Smooth muscle cell (in vitro differentiated cells): ENCODE data around the gene AGTR1. TPM values are rescaled to one million over a fixed set of nuclear protein-coding genes. Genes with fewer than 3 reads are reported as not detected.

ENCODE experiments used
- DNase-seq: peaks from one replicate; lab custom pipeline; 2025; ENCODE audit not compliant: unreplicated experiment; lab: John Stamatoyannopoulos, UW
- H2AFZ ChIP-seq: fragments of 200-600 bp; sonication (generic); 2 replicates; pipeline ENCODE4 v1.6.0; 2016; ENCODE audit warnings: antibody characterized with exemption, low read depth, mild to moderate bottlenecking
- H3F3A ChIP-seq: fragments of 200-600 bp; sonication (generic); 2 replicates; pipeline ENCODE4 v1.6.0; 2017; ENCODE audit warnings: antibody characterized with exemption, low read depth
- H3K27ac ChIP-seq: fragments of 200-600 bp; sonication (generic); 2 replicates; pipeline ENCODE4 v1.5.1; 2016; ENCODE audit warnings: low read depth, mild to moderate bottlenecking
- H3K27me3 ChIP-seq: fragments of 200-600 bp; sonication (generic); 2 replicates; pipeline ENCODE4 v1.6.1; 2016; ENCODE audit warnings: low read depth, mild to moderate bottlenecking
- H3K36me3 ChIP-seq: fragments of 200-600 bp; sonication (generic); 2 replicates; pipeline ENCODE4 v1.5.1; 2016; ENCODE audit warnings: low read depth
- H3K4me1 ChIP-seq: fragments of 200-600 bp; sonication (generic); 2 replicates; pipeline ENCODE4 v1.5.1; 2016; ENCODE audit warnings: low read depth
- H3K4me2 ChIP-seq: fragments of 200-600 bp; sonication (generic); 2 replicates; pipeline ENCODE4 v1.6.0; 2016; ENCODE audit warnings: mild to moderate bottlenecking
- H3K4me3 ChIP-seq: fragments of 200-600 bp; sonication (generic); 2 replicates; pipeline ENCODE4 v1.5.1; 2016; ENCODE audit warnings: mild to moderate bottlenecking
- H3K79me2 ChIP-seq: fragments of 200-600 bp; sonication (generic); 2 replicates; pipeline ENCODE4 v1.6.0; 2016; ENCODE audit warnings: low read depth, mild to moderate bottlenecking
- H3K9ac ChIP-seq: fragments of 200-600 bp; sonication (generic); 2 replicates; pipeline ENCODE4 v1.6.0; 2016; ENCODE audit warnings: low read depth
- H3K9me3 ChIP-seq: fragments of 200-600 bp; sonication (generic); replicated peaks from 2 replicates; pipeline ENCODE4 v1.5.1; 2016; ENCODE audit warnings: low read depth
- H4K20me1 ChIP-seq: fragments of 200-600 bp; sonication (generic); 2 replicates; pipeline ENCODE4 v1.6.0; 2016; ENCODE audit warnings: low read depth
- WGBS: methylation state at CpG from one replicate; pipeline ENCODE4 v1.1.7; 2016; ENCODE audit warnings: low lambda C conversion rate; 5-methylcytosine and 5-hydroxymethylcytosine counted together
- polyA plus RNA-seq: library from polyadenylated mRNA; unstranded; fragments of >200 nt; fragmentation: Nextera tagmentation; extraction: Ambion mirVana; gene quantifications from 2 replicates; pipeline ENCODE4 v1.2.1, GENCODE V29; 2016
- total RNA-seq: library from RNA; depleted of rRNA; stranded (reverse); fragments of >200 nt; gene quantifications from 2 replicates; pipeline ENCODE4 v1.2.3, GENCODE V29; 2014
- TF ChIP-seq, protein P1 (sequence below): fragments of 200-600 bp; sonication (generic); IDR thresholded peaks from 2 replicates; pipeline ENCODE4 v1.5.1; 2017; ENCODE audit warnings: borderline replicate concordance, mild to moderate bottlenecking, antibody characterized with exemption; ENCODE audit not compliant: insufficient read depth, poor library complexity, severe bottlenecking

AGTR1 gene
- total and polyA plus RNA-seq, 2 experiments from 2014 or later, result 3.2 to 4.0 TPM

DNA sequence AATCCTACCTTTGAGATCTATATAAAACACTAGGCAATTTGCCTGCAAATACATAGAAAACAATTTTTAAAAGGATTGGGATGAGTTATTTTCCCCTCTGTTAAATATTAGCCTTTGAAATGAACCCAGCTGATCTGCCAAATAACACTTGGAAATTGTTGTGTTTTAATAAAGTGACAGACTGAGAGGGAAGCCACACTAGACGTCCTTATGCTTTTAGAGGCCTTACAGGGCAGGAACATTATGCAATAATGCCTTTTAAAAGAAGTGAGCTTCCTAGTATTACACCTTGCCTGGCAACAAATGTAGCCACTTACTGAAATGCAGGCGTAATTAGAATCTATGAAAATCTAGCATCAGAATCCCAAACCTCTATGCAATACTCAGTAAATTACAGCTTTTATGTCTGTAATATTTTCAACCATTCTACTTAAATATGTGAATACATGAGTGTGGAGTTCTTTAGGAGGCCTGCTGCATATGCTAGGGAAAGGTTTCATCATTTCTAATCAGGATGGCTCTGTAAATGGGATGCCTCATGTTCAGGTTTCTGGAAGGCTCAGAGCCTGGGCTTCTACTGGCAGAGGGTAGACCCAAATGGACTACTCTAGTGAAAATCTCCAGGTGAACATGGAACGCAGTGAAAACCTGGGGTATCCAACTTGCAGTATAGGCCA lies 20.3 kb downstream of the AGTR1 start:
- Histone ChIP-seq H4K20me1 (no peaks in the 10 kb centered on the region), H3K9me3 (no peaks in the 10 kb centered on the region), H3K79me2 (no peaks in the 10 kb centered on the region), H3K27ac (no peak overlapping the region), H3K9ac (no peak overlapping the region), H3F3A (no peaks in the 10 kb centered on the region), H3K27me3 (no peaks in the 10 kb centered on the region), H3K4me1 (peaks cover 1% of the 10 kb centered on the region), H3K36me3 (no peaks in the 10 kb centered on the region), H3K4me2 (no peak overlapping the region), H2AFZ (no peak overlapping the region), H3K4me3 (no peak overlapping the region)
- TF ChIP-seq, protein P1, sequence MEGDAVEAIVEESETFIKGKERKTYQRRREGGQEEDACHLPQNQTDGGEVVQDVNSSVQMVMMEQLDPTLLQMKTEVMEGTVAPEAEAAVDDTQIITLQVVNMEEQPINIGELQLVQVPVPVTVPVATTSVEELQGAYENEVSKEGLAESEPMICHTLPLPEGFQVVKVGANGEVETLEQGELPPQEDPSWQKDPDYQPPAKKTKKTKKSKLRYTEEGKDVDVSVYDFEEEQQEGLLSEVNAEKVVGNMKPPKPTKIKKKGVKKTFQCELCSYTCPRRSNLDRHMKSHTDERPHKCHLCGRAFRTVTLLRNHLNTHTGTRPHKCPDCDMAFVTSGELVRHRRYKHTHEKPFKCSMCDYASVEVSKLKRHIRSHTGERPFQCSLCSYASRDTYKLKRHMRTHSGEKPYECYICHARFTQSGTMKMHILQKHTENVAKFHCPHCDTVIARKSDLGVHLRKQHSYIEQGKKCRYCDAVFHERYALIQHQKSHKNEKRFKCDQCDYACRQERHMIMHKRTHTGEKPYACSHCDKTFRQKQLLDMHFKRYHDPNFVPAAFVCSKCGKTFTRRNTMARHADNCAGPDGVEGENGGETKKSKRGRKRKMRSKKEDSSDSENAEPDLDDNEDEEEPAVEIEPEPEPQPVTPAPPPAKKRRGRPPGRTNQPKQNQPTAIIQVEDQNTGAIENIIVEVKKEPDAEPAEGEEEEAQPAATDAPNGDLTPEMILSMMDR, result no peak
- WGBS, result 82% methylated on average over 3 of the region's 3 CpGs
- no peak for DNase-seq

DNA sequence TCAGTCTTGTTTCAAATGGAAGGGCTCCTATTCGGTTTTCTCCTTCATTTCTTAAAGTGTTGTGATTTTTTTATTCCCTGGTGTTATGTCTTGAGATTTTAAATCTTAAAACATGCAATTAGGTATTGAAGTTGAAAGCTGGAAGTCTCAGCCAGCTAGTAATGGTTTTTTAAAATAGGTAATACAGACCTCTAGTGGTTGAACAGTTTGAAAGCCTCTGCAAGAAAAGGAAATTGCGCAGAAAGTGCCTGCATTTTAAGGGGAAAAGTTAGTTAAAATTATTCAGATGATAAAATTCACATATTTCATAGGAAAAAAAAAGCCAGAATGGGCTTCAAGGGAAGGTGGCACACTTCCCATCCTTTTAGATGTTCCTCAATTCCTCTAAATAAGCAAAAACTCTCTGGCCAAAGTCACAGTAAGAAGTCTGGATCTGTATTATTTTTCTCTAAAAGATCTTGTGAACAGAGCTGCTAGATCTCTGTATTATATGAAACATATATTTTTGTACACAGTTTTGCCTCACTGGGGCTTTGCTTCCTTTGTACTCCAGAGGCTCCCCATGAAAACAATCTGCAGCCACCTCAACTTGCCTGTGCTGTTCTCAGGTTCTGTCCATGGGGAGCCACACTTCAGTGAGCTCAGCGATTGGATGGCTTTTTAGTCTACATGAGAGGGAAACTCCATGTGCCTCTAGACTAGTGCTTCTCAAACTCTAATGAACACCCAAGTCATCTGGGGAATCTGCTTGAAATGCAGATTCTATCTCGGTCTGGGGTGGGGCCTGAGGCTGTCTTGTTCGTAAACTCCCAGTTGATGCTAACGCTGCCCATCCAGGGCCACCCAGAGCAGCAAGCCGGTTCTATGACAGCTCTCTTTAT lies 21.5 kb downstream of the AGTR1 start:
- no peak for DNase-seq
- Histone ChIP-seq H3K4me1 (peaks cover 6% of the 10 kb centered on the region), H2AFZ (no peak overlapping the region), H3K27me3 (no peaks in the 10 kb centered on the region), H3F3A (no peaks in the 10 kb centered on the region), H3K4me3 (no peak overlapping the region), H3K27ac (no peak overlapping the region), H3K9ac (no peak overlapping the region), H4K20me1 (no peaks in the 10 kb centered on the region), H3K79me2 (no peaks in the 10 kb centered on the region), H3K36me3 (no peaks in the 10 kb centered on the region), H3K4me2 (no peak overlapping the region), H3K9me3 (no peaks in the 10 kb centered on the region)
- TF ChIP-seq, protein P1, result peak; percentile 43
- 60% methylated on average over 7 of the region's 7 CpGs for WGBS

DNA sequence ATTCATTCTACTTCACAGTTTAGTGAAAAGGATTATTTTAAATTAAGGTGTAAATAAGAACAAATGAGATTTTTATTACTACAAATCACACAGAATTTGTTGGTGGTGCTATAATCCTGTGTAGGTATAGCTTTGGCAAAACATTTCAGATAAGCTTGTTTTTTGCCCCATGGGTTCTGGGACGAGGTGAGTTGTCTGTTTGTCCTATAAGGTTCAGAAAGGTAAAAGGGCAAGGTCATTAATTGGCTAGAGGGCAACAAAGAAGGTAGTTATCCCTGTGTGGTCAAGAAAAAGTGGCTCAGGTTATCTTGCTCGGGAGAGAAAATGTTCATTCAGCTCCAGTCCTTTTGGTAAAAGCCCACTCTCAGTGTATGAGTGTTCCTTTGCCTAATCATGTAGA lies 23.2 kb downstream of the AGTR1 start:
- no peaks in the 10 kb centered on the region for H3K9me3 ChIP-seq
- no peak overlapping the region for H3K4me3 ChIP-seq
- no peak for DNase-seq
- H4K20me1 ChIP-seq, result no peaks in the 10 kb centered on the region
- no peak overlapping the region for H3K9ac ChIP-seq
- H3K36me3 ChIP-seq, result no peaks in the 10 kb centered on the region
- no peaks in the 10 kb centered on the region for H3F3A ChIP-seq
- no peak overlapping the region for H2AFZ ChIP-seq
- no peak overlapping the region for H3K27ac ChIP-seq
- H3K4me2 ChIP-seq, result no peak overlapping the region
- TF ChIP-seq, protein P1, result no peak
- no peaks in the 10 kb centered on the region for H3K27me3 ChIP-seq
- H3K4me1 ChIP-seq, result peaks cover 6% of the 10 kb centered on the region
- WGBS, result 80% methylated on average over 2 of the region's 2 CpGs
- H3K79me2 ChIP-seq, result no peaks in the 10 kb centered on the region
